Heart right ventricle (tissue), 16 donors: ENCODE results near the gene ZNF205. TPM values are rescaled to one million over a fixed set of nuclear protein-coding genes. Genes with fewer than 3 reads are reported as not detected.

Experiments used
- ATAC-seq, 8 donors: fragments of 200-7000 bp; cut with Tn5 transposase; one replicate each; pipeline ENCODE4 v1.9.1; 2020; ENCODE audit warnings: mild to moderate bottlenecking in 8 of 8, moderate library complexity in 8 of 8, moderate number of reproducible peaks in 1 of 8
- DNase-seq, 2 donors: peaks; one replicate each; pipeline ENCODE4 v3.0.0-alpha.2; 2020
- H3K27ac ChIP-seq, 10 donors: fragments of 200-600 bp; sonication (generic) in 2 of 10; one replicate each; pipeline versions ENCODE4 v1.5.0 to v1.8.0; 2020 to 2022; ENCODE audit warnings: mild to moderate bottlenecking in 3 of 10
- H3K27me3 ChIP-seq, 7 donors: fragments of 200-600 bp; one replicate each; pipeline ENCODE4 v1.8.0; 2021 to 2022; ENCODE audit warnings: mild to moderate bottlenecking in 2 of 7
- H3K36me3 ChIP-seq, 9 donors: fragments of 200-600 bp; sonication (generic) in 1 of 9; one replicate each; pipeline versions ENCODE4 v1.5.0 to v1.8.0; 2020 to 2022; ENCODE audit warnings: mild to moderate bottlenecking in 2 of 9
- H3K4me1 ChIP-seq, 9 donors: fragments of 200-600 bp; sonication (generic) in 1 of 9; one replicate each; pipeline versions ENCODE4 v1.5.0 to v1.8.0; 2020 to 2022; ENCODE audit warnings: mild to moderate bottlenecking in 4 of 9
- H3K4me3 ChIP-seq, 10 donors: fragments of 200-600 bp; sonication (generic) in 2 of 10; one replicate each; pipeline versions ENCODE4 v1.5.0 to v1.8.0; 2020 to 2022; ENCODE audit warnings: mild to moderate bottlenecking in 7 of 10, moderate library complexity in 2 of 10
- H3K9me3 ChIP-seq, 11 donors: fragments of 200-600 bp in 10 of 11; sonication (generic) in 2 of 11; one replicate each; pipeline versions ENCODE4 v1.5.0 to v1.8.0; 2013 to 2022; ENCODE audit warnings: mild to moderate bottlenecking in 2 of 11, control low read depth in 1 of 11, moderate library complexity in 1 of 11
- CTCF ChIP-seq, 9 donors: fragments of 200-600 bp; sonication (generic) in 2 of 9; IDR thresholded peaks; one replicate each; pipeline versions ENCODE4 v1.5.0 to v1.8.0; 2021 to 2022; ENCODE audit warnings: antibody characterized with exemption in 9 of 9, mild to moderate bottlenecking in 5 of 9, moderate library complexity in 1 of 9
- WGBS, 2 donors: extraction: QIAGEN DNeasy Blood & Tissue Kit; methylation state at CpG; one replicate each; pipeline ENCODE4 v1.1.7; 2013; ENCODE audit warnings: inconsistent platforms in 1 of 2; 5-methylcytosine and 5-hydroxymethylcytosine counted together
- intact Hi-C, 10 donors: fragments of 100-400 bp; cut with DNase I; formaldehyde crosslinking; loops; one replicate each; pipeline versions ENCODE4 v1.11.1 to v1.14.2; 2022
- polyA plus RNA-seq, 2 donors: library from polyadenylated mRNA; stranded (reverse); fragments of 200-250 nt; gene quantifications; one replicate each; pipeline ENCODE4 v1.2.3, GENCODE V29; 2013
- total RNA-seq, 10 donors: library from RNA; stranded (reverse); fragmentation: NEBNext Ultra II Directional in 3 of 10; extraction: Animal tissue kit (Norgen Biotek cat#: 25700) in 3 of 10; gene quantifications; one replicate each; pipeline versions ENCODE4 v1.2.1 to v1.2.4, GENCODE V29; 2021 to 2023
- donor health status: Arrhythmogenic right ventricular cardiomyopathy.
- donor health status: ischemic (EF 13 %, LVEDD 7.1; RV severe dilation, severe dysfunction).
- donor health status: healthy with polysubstance abuse.
- donor health status: DM: no; HTN: yes; CAD: no.
- donor health status: DM: no; HTN: no; CAD: no.
- donor health status: ischemic (EF 25% LVEDD 6.9; RV normal size, moderate dysfunction).
- donor health status: ischemic (EF 25% LVEDD 5.7; RV mildly dilated, moderate dysfunction).
- donor health status: healthy.
- donor health status: DM: yes; HTN: yes; CAD: no.
- donor health status: Ischemic cardiomyopathy.
- donor health status: ischemic (EF 35%, LVEDD 5.7; RV mildly dilated, moderate dysfunction).
- donor health status: nonischemic (EF 11% LVEDD 7.7; RV severe dilation, severe dysfunction).
- donor health status: DM: yes; HTN: yes; CAD: no.
- donor health status: PGD.
- donor health status: ischemic (EF 29% LVEDD 5.4; RV normal size, mild dysfunction).
- donor health status: nonischemic (EF 23%, LVEDD 6.1; RV moderate dilation, normal function).

Gene ZNF205
- total and polyA plus RNA-seq, 12 donors, result 5.8 to 26.9 (median 8.0) TPM

- intact Hi-C loops, result loop anchor here in 4 of 10 donors (2.0 to 10.0 kb wide), 4 partner anchors 33 to 69 kb away; no protein-coding TSS in a partner anchor
- H3K36me3 ChIP-seq, result no peaks in the 10 kb centered on the region
- WGBS, 2 donors, result 33 to 43% methylated on average over 4 of the region's 4 CpGs
- peak in 4 of 9 donors; percentile 13 to 40 (median 26) for TF ChIP-seq CTCF (IDR thresholded peaks at IDR 0.05)
- ATAC-seq (peak in 2 of 8 donors; percentile 19 to 47), DNase-seq (peak in 1 of 2 donors; percentile 34)
- no peak overlapping the region for H3K4me3 ChIP-seq
- no peaks in the 10 kb centered on the region for H3K9me3 ChIP-seq
- no peak overlapping the region for H3K27ac ChIP-seq
- H3K27me3 ChIP-seq, result peaks cover 0 to 10% (median 6%) of the 10 kb centered on the region in 7 donors
- peaks cover 4 to 33% (median 18%) of the 10 kb centered on the region in 9 donors for H3K4me1 ChIP-seq
Observed at GRCh38 chr16:3095869-3096268, 16.5 kb upstream of the ZNF205 start.

GRCh38 chr16:3096362-3096761 is 16.0 kb upstream of the ZNF205 start:
- Histone ChIP-seq H3K27ac (no peak overlapping the region), H3K4me1 (peaks cover 6 to 38% (median 23%) of the 10 kb centered on the region in 9 donors), H3K36me3 (no peaks in the 10 kb centered on the region), H3K27me3 (peaks cover 0 to 10% (median 6%) of the 10 kb centered on the region in 7 donors), H3K4me3 (no peak overlapping the region), H3K9me3 (no peaks in the 10 kb centered on the region)
- intact Hi-C loops, result loop anchor here in 4 of 10 donors (5.0 to 10.0 kb wide), 3 partner anchors 34 to 68 kb away; no protein-coding TSS in a partner anchor
- no peak for TF ChIP-seq CTCF (IDR thresholded peaks at IDR 0.05)
- 86 to 87% methylated on average over 6 of the region's 6 CpGs for WGBS, 2 donors
- DNase-seq (no peak), ATAC-seq (no peak)

GRCh38 chr16:3097266-3097665 is 15.1 kb upstream of the ZNF205 start:
- 40 to 54% methylated on average over 8 of the region's 8 CpGs for WGBS, 2 donors
- Histone ChIP-seq H3K36me3 (no peaks in the 10 kb centered on the region), H3K27me3 (peaks cover 0 to 10% (median 3%) of the 10 kb centered on the region in 7 donors), H3K9me3 (no peaks in the 10 kb centered on the region), H3K4me3 (no peak overlapping the region), H3K27ac (no peak overlapping the region), H3K4me1 (peaks cover 6 to 45% (median 29%) of the 10 kb centered on the region in 9 donors)
- TF ChIP-seq CTCF (IDR thresholded peaks at IDR 0.05), result no peak
- intact Hi-C loops, result loop anchor here in 4 of 10 donors (5.0 to 10.0 kb wide), 3 partner anchors 35 to 68 kb away; no protein-coding TSS in a partner anchor
- ATAC-seq (no peak), DNase-seq (no peak)

GRCh38 chr16:3098459-3099394 is 13.7 kb upstream of the ZNF205 start, which contains the start of gene ZSCAN10:
Gene ZSCAN10, minus strand, starts transcription at chr16:3099294. Its CDS starts 6,357 bp downstream, at chr16:3092937.
- Histone ChIP-seq H3K27ac (peak within 1 kb of the TSS in 8 of 10 donors; percentile 3 to 90 (median 54)), H3K4me1 (peaks cover 6 to 55% (median 34%) of the 10 kb centered on the region in 9 donors), H3K9me3 (no peaks in the 10 kb centered on the region), H3K27me3 (peaks cover 0 to 4% (median 0%) of the 10 kb centered on the region in 7 donors), H3K4me3 (peak within 1 kb of the TSS in 6 of 10 donors; percentile 11 to 43 (median 35)), H3K36me3 (no peaks in the 10 kb centered on the region)
- DNase-seq (no peak), ATAC-seq (no peak)
- no peak for TF ChIP-seq CTCF (IDR thresholded peaks at IDR 0.05)
- intact Hi-C loops, result loop anchor here in 4 of 10 donors (5.0 to 10.0 kb wide), 3 partner anchors 36 to 66 kb away; no protein-coding TSS in a partner anchor
- 41 to 48% methylated on average over 21 of the region's 21 CpGs for WGBS, 2 donors
